ENCODE results near the gene PRRT1B.

Gene PRRT1B

GRCh38 chr9:131583337-131583645, 38.0 kb downstream of the PRRT1B start:
- Histone ChIP-seq H3F3A (ENCODE audit: insufficient read depth, low read length) (no peaks in the 10 kb centered on the region), H3K9me2 (replicated peaks; ENCODE audit: insufficient read depth, low read length) (no peaks in the 10 kb centered on the region), H3K4me1 (ENCODE audit: low read length) (no peaks in the 10 kb centered on the region), H3K4me3 (ENCODE audit: low read length) (no peak overlapping the region), H3K9me3 (replicated peaks; ENCODE audit: insufficient read depth, low read length) (no peaks in the 10 kb centered on the region), H3K27ac (ENCODE audit: low read length) (no peak overlapping the region), H3K9ac (ENCODE audit: low read length) (no peak overlapping the region), H3K4me2 (ENCODE audit: low read depth, low read length) (no peak overlapping the region), H4K20me1 (ENCODE audit: insufficient read depth, low read length) (no peaks in the 10 kb centered on the region; the same call in 1 of the 2 replicates), H2AFZ (ENCODE audit: low read length) (no peak overlapping the region), H3K79me2 (ENCODE audit: low read length) (no peaks in the 10 kb centered on the region), H3K27me3 (replicated peaks; ENCODE audit: insufficient read depth, low read length) (no peaks in the 10 kb centered on the region), H3K36me3 (replicated peaks; ENCODE audit: insufficient read depth, low read length) (peaks cover 3% of the 10 kb centered on the region; the same call in 1 of the 2 replicates)
- DNase-seq, result no peak
- TF ChIP-seq EZH2 (optimal IDR thresholded peaks at IDR 0.05; ENCODE audit: low read depth, low read length) (no peak), EZH2phosphoT487 (IDR thresholded peaks at IDR 0.05; ENCODE audit: low read length) (no peak)

- Histone ChIP-seq H3K9ac (ENCODE audit: low read length) (no peak overlapping the region), H3K9me2 (replicated peaks; ENCODE audit: insufficient read depth, low read length) (no peaks in the 10 kb centered on the region), H4K20me1 (ENCODE audit: insufficient read depth, low read length) (no peaks in the 10 kb centered on the region; the same call in 1 of the 2 replicates), H3K36me3 (replicated peaks; ENCODE audit: insufficient read depth, low read length) (peaks cover 3% of the 10 kb centered on the region; the same call in 1 of the 2 replicates), H3K9me3 (replicated peaks; ENCODE audit: insufficient read depth, low read length) (no peaks in the 10 kb centered on the region), H3K4me3 (ENCODE audit: low read length) (no peak overlapping the region), H3K27me3 (replicated peaks; ENCODE audit: insufficient read depth, low read length) (no peaks in the 10 kb centered on the region), H2AFZ (ENCODE audit: low read length) (no peak overlapping the region), H3K27ac (ENCODE audit: low read length) (no peak overlapping the region), H3K4me1 (ENCODE audit: low read length) (no peaks in the 10 kb centered on the region), H3K4me2 (ENCODE audit: low read depth, low read length) (no peak overlapping the region), H3K79me2 (ENCODE audit: low read length) (no peaks in the 10 kb centered on the region), H3F3A (ENCODE audit: insufficient read depth, low read length) (no peaks in the 10 kb centered on the region)
- DNase-seq, result no peak
- TF ChIP-seq CTCF (IDR thresholded peaks at IDR 0.05; ENCODE audit: low read length) (no peak), EZH2phosphoT487 (IDR thresholded peaks at IDR 0.05; ENCODE audit: low read length) (no peak), EZH2 (optimal IDR thresholded peaks at IDR 0.05; ENCODE audit: low read depth, low read length) (no peak)
Measured at GRCh38 chr9:131583836-131584555, 38.7 kb downstream of the PRRT1B start.

GRCh38 chr9:131584858-131585257, 39.5 kb downstream of the PRRT1B start:
- TF ChIP-seq CTCF (IDR thresholded peaks at IDR 0.05; ENCODE audit: low read length) (no peak), EZH2 (optimal IDR thresholded peaks at IDR 0.05; ENCODE audit: low read depth, low read length) (no peak), EZH2phosphoT487 (IDR thresholded peaks at IDR 0.05; ENCODE audit: low read length) (no peak)
- Histone ChIP-seq H3K9me3 (replicated peaks; ENCODE audit: insufficient read depth, low read length) (no peaks in the 10 kb centered on the region), H2AFZ (ENCODE audit: low read length) (no peak overlapping the region), H3K27me3 (replicated peaks; ENCODE audit: insufficient read depth, low read length) (no peaks in the 10 kb centered on the region), H3F3A (ENCODE audit: insufficient read depth, low read length) (no peaks in the 10 kb centered on the region), H3K4me1 (ENCODE audit: low read length) (no peaks in the 10 kb centered on the region), H4K20me1 (ENCODE audit: insufficient read depth, low read length) (no peaks in the 10 kb centered on the region), H3K4me2 (ENCODE audit: low read depth, low read length) (no peak overlapping the region), H3K9ac (ENCODE audit: low read length) (no peak overlapping the region), H3K79me2 (ENCODE audit: low read length) (no peaks in the 10 kb centered on the region), H3K9me2 (replicated peaks; ENCODE audit: insufficient read depth, low read length) (no peaks in the 10 kb centered on the region), H3K36me3 (replicated peaks; ENCODE audit: insufficient read depth, low read length) (peaks cover 7% of the 10 kb centered on the region; the same call in 1 of the 2 replicates), H3K4me3 (ENCODE audit: low read length) (no peak overlapping the region), H3K27ac (ENCODE audit: low read length) (no peak overlapping the region)
- no peak for DNase-seq

- no peaks in the 10 kb centered on the region for H3K4me1 ChIP-seq (ENCODE audit: low read length)
- H3K27ac ChIP-seq (ENCODE audit: low read length), result no peak overlapping the region
- H3K9me2 ChIP-seq (replicated peaks; ENCODE audit: insufficient read depth, low read length), result no peaks in the 10 kb centered on the region
- DNase-seq, result peak; percentile 24
- H3F3A ChIP-seq (ENCODE audit: insufficient read depth, low read length), result no peaks in the 10 kb centered on the region
- H3K36me3 ChIP-seq (replicated peaks; ENCODE audit: insufficient read depth, low read length), result peaks cover 4% of the 10 kb centered on the region; the same call in 1 of the 2 replicates
- H3K4me3 ChIP-seq (ENCODE audit: low read length), result no peak overlapping the region
- H3K27me3 ChIP-seq (replicated peaks; ENCODE audit: insufficient read depth, low read length), result no peaks in the 10 kb centered on the region
- H3K4me2 ChIP-seq (ENCODE audit: low read depth, low read length), result no peak overlapping the region
- H3K79me2 ChIP-seq (ENCODE audit: low read length), result no peaks in the 10 kb centered on the region
- no peak overlapping the region for H2AFZ ChIP-seq (ENCODE audit: low read length)
- no peaks in the 10 kb centered on the region for H4K20me1 ChIP-seq (ENCODE audit: insufficient read depth, low read length)
- H3K9me3 ChIP-seq (replicated peaks; ENCODE audit: insufficient read depth, low read length), result no peaks in the 10 kb centered on the region
- H3K9ac ChIP-seq (ENCODE audit: low read length), result no peak overlapping the region
- no peak for TF ChIP-seq CTCF (IDR thresholded peaks at IDR 0.05; ENCODE audit: low read length)
- no peak for TF ChIP-seq EZH2 (optimal IDR thresholded peaks at IDR 0.05; ENCODE audit: low read depth, low read length)
- no peak for TF ChIP-seq EZH2phosphoT487 (IDR thresholded peaks at IDR 0.05; ENCODE audit: low read length)
Measured at GRCh38 chr9:131585375-131585774, 40.1 kb downstream of the PRRT1B start.
